HL-60 (cell line): ENCODE data around the gene THSD7B.

Source experiments
- DNase-seq, 2 experiments: peaks; one replicate each; pipeline ENCODE4 v3.0.0-alpha.2; 2010 to 2020; ENCODE audit warnings: low read depth in 1 of 2, low spot score in 1 of 2
- H3K27ac ChIP-seq: fragments of 250-450 bp; sonication (Bioruptor Pico); replicated peaks from 2 replicates; pipeline ENCODE4 v1.5.1; 2020; ENCODE audit warnings: mild to moderate bottlenecking, moderate library complexity
- H3K27me3 ChIP-seq: fragments of 250-450 bp; sonication (Bioruptor Pico); 2 replicates; pipeline ENCODE4 v1.5.1; 2021; ENCODE audit warnings: mild to moderate bottlenecking, moderate library complexity; ENCODE audit not compliant: insufficient read depth, poor library complexity, severe bottlenecking
- H3K4me3 ChIP-seq: replicated peaks from 2 replicates; pipeline ENCODE4 v1.5.1; 2011; ENCODE audit warnings: mild to moderate bottlenecking, control low read depth, low read length; ENCODE audit not compliant: insufficient read depth
- GABPA ChIP-seq: IDR thresholded peaks from 2 replicates; pipeline ENCODE4 v1.6.1; 2012; ENCODE audit warnings: low read depth
- POLR2AphosphoS5 ChIP-seq: IDR thresholded peaks from 2 replicates; pipeline ENCODE4 v1.6.1; 2012; ENCODE audit warnings: low read depth
- SPI1 ChIP-seq: IDR thresholded peaks from 2 replicates; pipeline ENCODE4 v1.6.1; 2012; ENCODE audit warnings: low read depth, mild to moderate bottlenecking, borderline replicate concordance
- TF ChIP-seq, protein P1 (sequence below): IDR thresholded peaks from one replicate; pipeline ENCODE4 v1.5.1; 2011; ENCODE audit warnings: low read length, control low read depth, inconsistent platforms; ENCODE audit not compliant: insufficient read depth
- TF ChIP-seq, protein P2 (sequence below): IDR thresholded peaks from 2 replicates; pipeline ENCODE4 v1.6.1; 2012; ENCODE audit warnings: low read depth; ENCODE audit not compliant: insufficient replicate concordance

The THSD7B gene

DNA sequence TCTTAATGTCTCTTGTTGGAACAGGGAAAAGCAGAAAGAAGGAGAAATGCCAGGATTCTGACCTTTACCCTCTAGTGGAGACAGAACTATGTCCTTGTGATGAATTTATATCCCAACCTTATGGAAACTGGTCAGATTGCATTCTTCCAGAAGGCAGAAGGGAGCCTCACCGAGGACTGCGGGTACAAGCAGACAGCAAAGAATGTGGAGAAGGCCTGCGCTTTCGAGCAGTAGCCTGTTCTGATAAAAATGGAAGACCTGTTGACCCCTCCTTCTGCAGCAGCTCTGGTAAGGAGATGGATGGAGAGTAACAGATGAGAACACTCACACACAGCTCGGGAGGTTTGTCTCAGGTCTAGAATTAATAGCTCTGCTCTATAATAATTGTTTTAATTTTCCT lies 646.2 kb downstream of the THSD7B start:
- H3K4me3 ChIP-seq = no peak overlapping the region
- no peak for DNase-seq
- H3K27me3 ChIP-seq = no peaks in the 10 kb centered on the region
- H3K27ac ChIP-seq = no peak overlapping the region
- TF ChIP-seq POLR2AphosphoS5 (no peak), GABPA (no peak)

DNA sequence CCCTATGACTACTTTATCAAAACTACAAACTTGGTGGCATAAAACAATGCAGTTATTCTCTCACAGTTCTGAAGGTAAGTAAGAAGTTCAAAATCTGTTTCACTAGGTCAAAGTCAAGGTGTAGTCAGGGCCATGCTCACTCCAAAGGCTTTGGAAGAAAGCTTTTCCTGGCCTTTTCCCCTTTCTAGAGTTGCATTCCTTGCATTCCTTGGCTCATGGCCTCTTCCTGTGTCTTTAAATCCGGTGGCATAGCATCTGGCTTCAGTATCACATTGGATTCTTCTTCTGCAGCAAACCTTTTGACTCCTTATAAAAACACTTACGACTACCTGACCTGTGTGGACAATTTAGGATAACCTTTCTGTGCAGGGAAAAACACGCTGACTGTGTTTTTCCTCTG lies 655.4 kb downstream of the THSD7B start:
- TF ChIP-seq SPI1 = no peak
- TF ChIP-seq, protein P1, sequence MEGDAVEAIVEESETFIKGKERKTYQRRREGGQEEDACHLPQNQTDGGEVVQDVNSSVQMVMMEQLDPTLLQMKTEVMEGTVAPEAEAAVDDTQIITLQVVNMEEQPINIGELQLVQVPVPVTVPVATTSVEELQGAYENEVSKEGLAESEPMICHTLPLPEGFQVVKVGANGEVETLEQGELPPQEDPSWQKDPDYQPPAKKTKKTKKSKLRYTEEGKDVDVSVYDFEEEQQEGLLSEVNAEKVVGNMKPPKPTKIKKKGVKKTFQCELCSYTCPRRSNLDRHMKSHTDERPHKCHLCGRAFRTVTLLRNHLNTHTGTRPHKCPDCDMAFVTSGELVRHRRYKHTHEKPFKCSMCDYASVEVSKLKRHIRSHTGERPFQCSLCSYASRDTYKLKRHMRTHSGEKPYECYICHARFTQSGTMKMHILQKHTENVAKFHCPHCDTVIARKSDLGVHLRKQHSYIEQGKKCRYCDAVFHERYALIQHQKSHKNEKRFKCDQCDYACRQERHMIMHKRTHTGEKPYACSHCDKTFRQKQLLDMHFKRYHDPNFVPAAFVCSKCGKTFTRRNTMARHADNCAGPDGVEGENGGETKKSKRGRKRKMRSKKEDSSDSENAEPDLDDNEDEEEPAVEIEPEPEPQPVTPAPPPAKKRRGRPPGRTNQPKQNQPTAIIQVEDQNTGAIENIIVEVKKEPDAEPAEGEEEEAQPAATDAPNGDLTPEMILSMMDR = no peak
- TF ChIP-seq GABPA = no peak
- TF ChIP-seq POLR2AphosphoS5 = no peak
- TF ChIP-seq, protein P2, sequence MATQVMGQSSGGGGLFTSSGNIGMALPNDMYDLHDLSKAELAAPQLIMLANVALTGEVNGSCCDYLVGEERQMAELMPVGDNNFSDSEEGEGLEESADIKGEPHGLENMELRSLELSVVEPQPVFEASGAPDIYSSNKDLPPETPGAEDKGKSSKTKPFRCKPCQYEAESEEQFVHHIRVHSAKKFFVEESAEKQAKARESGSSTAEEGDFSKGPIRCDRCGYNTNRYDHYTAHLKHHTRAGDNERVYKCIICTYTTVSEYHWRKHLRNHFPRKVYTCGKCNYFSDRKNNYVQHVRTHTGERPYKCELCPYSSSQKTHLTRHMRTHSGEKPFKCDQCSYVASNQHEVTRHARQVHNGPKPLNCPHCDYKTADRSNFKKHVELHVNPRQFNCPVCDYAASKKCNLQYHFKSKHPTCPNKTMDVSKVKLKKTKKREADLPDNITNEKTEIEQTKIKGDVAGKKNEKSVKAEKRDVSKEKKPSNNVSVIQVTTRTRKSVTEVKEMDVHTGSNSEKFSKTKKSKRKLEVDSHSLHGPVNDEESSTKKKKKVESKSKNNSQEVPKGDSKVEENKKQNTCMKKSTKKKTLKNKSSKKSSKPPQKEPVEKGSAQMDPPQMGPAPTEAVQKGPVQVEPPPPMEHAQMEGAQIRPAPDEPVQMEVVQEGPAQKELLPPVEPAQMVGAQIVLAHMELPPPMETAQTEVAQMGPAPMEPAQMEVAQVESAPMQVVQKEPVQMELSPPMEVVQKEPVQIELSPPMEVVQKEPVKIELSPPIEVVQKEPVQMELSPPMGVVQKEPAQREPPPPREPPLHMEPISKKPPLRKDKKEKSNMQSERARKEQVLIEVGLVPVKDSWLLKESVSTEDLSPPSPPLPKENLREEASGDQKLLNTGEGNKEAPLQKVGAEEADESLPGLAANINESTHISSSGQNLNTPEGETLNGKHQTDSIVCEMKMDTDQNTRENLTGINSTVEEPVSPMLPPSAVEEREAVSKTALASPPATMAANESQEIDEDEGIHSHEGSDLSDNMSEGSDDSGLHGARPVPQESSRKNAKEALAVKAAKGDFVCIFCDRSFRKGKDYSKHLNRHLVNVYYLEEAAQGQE = no peak
- Histone ChIP-seq H3K4me3 (no peak overlapping the region), H3K27ac (no peak overlapping the region), H3K27me3 (no peaks in the 10 kb centered on the region)
- no peak for DNase-seq

DNA sequence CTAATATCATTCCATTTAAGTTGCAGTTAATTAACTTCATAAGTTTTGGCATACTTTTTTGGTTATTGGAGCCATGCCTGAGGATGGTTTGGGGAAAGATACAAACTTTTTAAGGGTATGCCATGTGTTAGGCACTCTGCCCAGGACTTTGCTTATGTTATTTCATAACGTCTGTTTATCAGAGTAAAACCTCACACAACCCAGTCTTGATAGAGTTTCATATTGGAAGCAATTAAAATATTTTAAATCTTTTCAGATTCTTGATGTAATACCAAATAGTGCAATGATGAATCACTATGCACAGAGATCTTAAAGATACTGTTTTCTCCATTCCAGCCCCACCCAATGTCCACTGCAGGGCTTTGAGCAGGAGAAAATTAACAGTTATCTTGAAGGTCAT lies 669.8 kb downstream of the THSD7B start:
- Histone ChIP-seq H3K27ac (no peak overlapping the region), H3K4me3 (no peak overlapping the region), H3K27me3 (no peaks in the 10 kb centered on the region)
- TF ChIP-seq GABPA (no peak), POLR2AphosphoS5 (no peak)
- TF ChIP-seq, protein P2 = no peak
- TF ChIP-seq, protein P1 = no peak
- DNase-seq = no peak

DNA sequence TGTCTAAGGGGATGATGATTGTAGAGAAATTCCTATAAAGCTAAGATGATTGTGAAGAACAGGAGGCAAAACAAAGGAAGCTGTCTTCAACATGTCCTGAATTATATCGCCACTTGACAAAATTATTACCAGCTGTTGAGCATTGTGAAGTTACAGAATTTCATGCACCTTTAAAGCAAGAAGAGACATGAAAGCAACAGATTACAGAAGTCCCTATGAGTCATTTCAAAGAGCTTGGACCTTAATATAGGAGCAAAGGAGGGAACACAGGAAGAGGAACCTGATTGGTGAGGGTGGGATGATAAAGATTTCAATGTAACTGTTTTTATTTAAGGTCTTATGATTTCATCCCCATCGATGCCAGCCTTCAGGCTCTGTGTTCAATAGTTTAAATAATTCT lies 672.0 kb downstream of the THSD7B start:
- no peaks in the 10 kb centered on the region for H3K27me3 ChIP-seq
- DNase-seq = no peak
- H3K27ac ChIP-seq = no peak overlapping the region
- H3K4me3 ChIP-seq = no peak overlapping the region
- TF ChIP-seq, protein P1 = no peak
- TF ChIP-seq SPI1 = no peak
- no peak for TF ChIP-seq POLR2AphosphoS5
- TF ChIP-seq GABPA = no peak
